ENCODE measurements around the gene PDE6G.
A peak's percentile ranks its signal among the peaks of the same experiment; 100 is the strongest.
"Not testable (repeated sequence)": the region's sequence is repeated elsewhere in the genome, so short reads cannot be mapped to it uniquely, and the experiment has no call there.

The PDE6G gene

DNA sequence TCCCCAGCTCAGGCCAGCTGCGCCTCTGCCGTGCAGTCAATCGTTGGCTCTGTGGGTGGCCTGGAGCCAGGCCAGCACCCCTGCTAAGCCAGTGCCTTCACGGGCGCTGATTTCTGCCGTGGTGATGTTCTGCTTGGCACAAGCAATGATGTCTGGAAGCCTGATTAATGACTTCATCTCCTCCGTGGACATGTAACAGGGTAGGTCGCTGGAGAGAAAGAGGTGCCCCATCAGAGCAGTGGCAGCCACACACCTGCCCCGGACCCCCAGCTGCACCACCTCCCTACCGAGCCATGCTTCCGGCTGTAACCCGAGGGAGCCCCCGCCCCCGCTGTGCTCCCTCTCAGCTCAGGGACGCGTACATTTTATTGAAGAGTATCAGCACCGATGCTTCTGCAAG lies 25.3 kb upstream of the PDE6G start:
- no peaks in the 10 kb centered on the region for H3K27me3 ChIP-seq (replicated peaks in 2 of 5; ENCODE audit: control insufficient read depth in 4 of 5, insufficient read depth in 5 of 5, low read length in 4 of 5)
- H3K9me3 ChIP-seq (ENCODE audit: control extremely low read depth in 1 of 5, control insufficient read depth in 4 of 5, insufficient read depth in 2 of 5, low read depth in 1 of 5, low read length in 4 of 5), result no peaks in the 10 kb centered on the region
- H3K36me3 ChIP-seq (ENCODE audit: control insufficient read depth in 4 of 4, insufficient read depth in 4 of 4, low read length in 3 of 4), result peaks cover 0 to 28% (median 15%) of the 10 kb centered on the region in 4 experiments
- H3K27ac ChIP-seq (ENCODE audit: insufficient read depth in 1 of 2, low read depth in 1 of 2, low read length in 2 of 2, poor library complexity in 1 of 2, severe bottlenecking in 2 of 2), result no peak overlapping the region
- peaks cover 9 to 26% (median 22%) of the 10 kb centered on the region in 4 experiments for H3K4me1 ChIP-seq (ENCODE audit: control extremely low read depth in 1 of 4, control insufficient read depth in 4 of 4, insufficient read depth in 4 of 4, low read length in 3 of 4)
- WGBS (ENCODE audit: insufficient coverage), result 96% methylated on average over 17 of the region's 17 CpGs
- ChIA-PET POLR2A (no interaction called here), CTCF (interaction anchor here (0.6 to 1.4 kb wide), 2 partner anchors 25 to 55 kb away, joined by 3 read pairs; partner anchors contain the start of gene PDE6G)
- H3K4me3 ChIP-seq (ENCODE audit: control insufficient read depth in 1 of 7, extremely low read depth in 1 of 7, insufficient read depth in 4 of 7, low read depth in 2 of 7, low read length in 6 of 7), result no peak overlapping the region
- DNase-seq, result no peak

DNA sequence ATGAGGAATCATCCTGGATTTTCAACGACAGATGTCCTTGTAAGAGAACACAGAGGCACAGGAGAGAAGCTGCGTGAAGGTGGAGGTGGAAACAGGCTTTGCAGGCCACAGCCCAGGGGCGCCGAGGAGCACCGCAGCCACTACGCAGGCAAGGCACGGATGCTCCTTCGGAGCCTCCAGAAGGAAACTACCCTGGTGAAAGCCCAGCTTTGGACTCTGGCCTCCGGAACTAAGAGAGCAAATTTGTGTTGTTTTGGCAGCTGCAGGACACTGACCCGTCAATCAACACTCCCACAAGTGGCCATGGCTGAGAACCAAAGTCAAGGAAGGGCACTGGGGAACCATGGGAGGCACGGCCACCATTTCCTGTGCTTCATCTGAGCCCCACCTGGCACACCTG lies 23.8 kb upstream of the PDE6G start:
- Histone ChIP-seq H3K27ac (ENCODE audit: insufficient read depth in 1 of 2, low read depth in 1 of 2, low read length in 2 of 2, poor library complexity in 1 of 2, severe bottlenecking in 2 of 2) (no peak overlapping the region), H3K4me3 (ENCODE audit: control insufficient read depth in 1 of 7, extremely low read depth in 1 of 7, insufficient read depth in 4 of 7, low read depth in 2 of 7, low read length in 6 of 7) (no peak overlapping the region), H3K36me3 (ENCODE audit: control insufficient read depth in 4 of 4, insufficient read depth in 4 of 4, low read length in 3 of 4) (peaks cover 3 to 17% (median 7%) of the 10 kb centered on the region in 4 experiments), H3K27me3 (replicated peaks in 2 of 5; ENCODE audit: control insufficient read depth in 4 of 5, insufficient read depth in 5 of 5, low read length in 4 of 5) (no peaks in the 10 kb centered on the region), H3K4me1 (ENCODE audit: control extremely low read depth in 1 of 4, control insufficient read depth in 4 of 4, insufficient read depth in 4 of 4, low read length in 3 of 4) (peaks cover 7 to 22% (median 19%) of the 10 kb centered on the region in 4 experiments), H3K9me3 (ENCODE audit: control extremely low read depth in 1 of 5, control insufficient read depth in 4 of 5, insufficient read depth in 2 of 5, low read depth in 1 of 5, low read length in 4 of 5) (no peaks in the 10 kb centered on the region)
- POLR2A ChIA-PET, result interaction anchor here (0.6 kb wide), 1 partner anchor 9 kb away, joined by 4 read pairs; no protein-coding TSS in a partner anchor
- WGBS (ENCODE audit: insufficient coverage), result 97% methylated on average over 11 of the region's 11 CpGs
- no peak for DNase-seq
- CTCF ChIA-PET, result no interaction called here

DNA sequence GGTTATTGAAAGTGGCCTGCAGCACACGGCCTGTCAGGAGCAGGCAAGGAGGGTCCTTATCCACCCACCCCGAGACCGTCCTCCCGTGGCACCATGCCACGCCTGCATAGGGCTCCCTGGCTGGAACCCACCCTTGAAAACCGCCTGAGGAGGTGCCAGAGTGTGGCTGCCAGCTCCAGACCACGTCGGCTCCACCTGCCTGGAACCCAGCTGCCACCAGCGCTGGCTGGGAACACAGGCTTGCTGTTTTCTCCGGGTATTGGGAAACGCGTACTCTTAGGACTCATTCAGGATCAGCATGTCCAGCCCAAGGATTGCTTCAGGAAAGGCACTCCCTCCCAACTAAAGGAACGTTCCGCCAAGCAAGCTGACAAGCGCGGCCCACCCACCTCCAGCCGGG lies 20.6 kb upstream of the PDE6G start:
- Histone ChIP-seq H3K36me3 (ENCODE audit: control insufficient read depth in 4 of 4, insufficient read depth in 4 of 4, low read length in 3 of 4) (peaks cover 9 to 40% (median 28%) of the 10 kb centered on the region in 4 experiments), H3K27me3 (replicated peaks in 2 of 5; ENCODE audit: control insufficient read depth in 4 of 5, insufficient read depth in 5 of 5, low read length in 4 of 5) (no peaks in the 10 kb centered on the region), H3K27ac (ENCODE audit: insufficient read depth in 1 of 2, low read depth in 1 of 2, low read length in 2 of 2, poor library complexity in 1 of 2, severe bottlenecking in 2 of 2) (no peak overlapping the region), H3K9me3 (ENCODE audit: control extremely low read depth in 1 of 5, control insufficient read depth in 4 of 5, insufficient read depth in 2 of 5, low read depth in 1 of 5, low read length in 4 of 5) (no peaks in the 10 kb centered on the region), H3K4me3 (ENCODE audit: control insufficient read depth in 1 of 7, extremely low read depth in 1 of 7, insufficient read depth in 4 of 7, low read depth in 2 of 7, low read length in 6 of 7) (no peak overlapping the region), H3K4me1 (ENCODE audit: control extremely low read depth in 1 of 4, control insufficient read depth in 4 of 4, insufficient read depth in 4 of 4, low read length in 3 of 4) (no peaks in the 10 kb centered on the region)
- no peak for DNase-seq
- ChIA-PET CTCF (interaction anchor here (0.7 to 3.1 kb wide), 7 partner anchors 12 to 38 kb away, joined by 3 to 19 read pairs (median 3); partner anchors contain the start of gene MRPL12), POLR2A (no interaction called here)
- WGBS (ENCODE audit: insufficient coverage), result 97% methylated on average over 16 of the region's 17 CpGs

DNA sequence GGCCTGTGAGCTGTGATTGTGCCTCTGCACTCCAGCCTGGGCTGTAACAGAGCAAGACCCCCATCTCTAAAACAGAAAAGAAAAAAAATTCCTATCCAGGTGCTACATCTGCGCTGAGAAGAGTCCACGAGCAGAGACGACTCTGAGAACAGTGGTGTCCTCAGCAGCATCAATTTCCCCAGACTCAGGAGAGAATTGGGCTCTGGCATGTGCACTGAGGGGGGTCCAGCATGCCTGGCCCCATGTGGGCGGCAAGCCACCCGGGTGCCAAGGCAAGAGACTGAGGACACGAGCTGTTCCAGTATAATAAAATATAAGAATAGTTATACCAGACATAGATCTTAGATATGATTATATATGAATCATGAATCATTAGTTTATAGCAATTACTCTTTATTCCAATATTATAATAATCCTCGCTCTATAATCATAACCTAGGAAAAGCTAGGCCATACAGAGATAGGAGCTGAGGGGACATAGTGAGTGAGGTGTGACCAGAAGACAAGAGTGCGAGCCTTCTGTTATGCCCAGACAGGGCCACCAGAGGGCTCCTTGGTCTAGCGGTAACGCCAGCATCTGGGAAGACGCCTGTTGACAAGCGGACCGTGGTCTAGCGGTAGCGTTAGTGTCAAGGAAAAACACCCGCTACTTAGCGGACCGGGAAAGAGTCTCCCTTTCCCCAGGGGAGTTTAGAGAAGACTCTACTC lies 19.3 kb upstream of the PDE6G start:
- POLR2A ChIA-PET, result interaction anchor here (1.2 kb wide), 1 partner anchor 10 kb away, joined by 3 read pairs; the partner anchor contains the start of genes CCDC137 and OXLD1
- DNase-seq, result peak in 2 of 3 donors; percentile 28 to 30
- 41% methylated on average over 9 of the region's 18 CpGs for WGBS (ENCODE audit: insufficient coverage)

DNA sequence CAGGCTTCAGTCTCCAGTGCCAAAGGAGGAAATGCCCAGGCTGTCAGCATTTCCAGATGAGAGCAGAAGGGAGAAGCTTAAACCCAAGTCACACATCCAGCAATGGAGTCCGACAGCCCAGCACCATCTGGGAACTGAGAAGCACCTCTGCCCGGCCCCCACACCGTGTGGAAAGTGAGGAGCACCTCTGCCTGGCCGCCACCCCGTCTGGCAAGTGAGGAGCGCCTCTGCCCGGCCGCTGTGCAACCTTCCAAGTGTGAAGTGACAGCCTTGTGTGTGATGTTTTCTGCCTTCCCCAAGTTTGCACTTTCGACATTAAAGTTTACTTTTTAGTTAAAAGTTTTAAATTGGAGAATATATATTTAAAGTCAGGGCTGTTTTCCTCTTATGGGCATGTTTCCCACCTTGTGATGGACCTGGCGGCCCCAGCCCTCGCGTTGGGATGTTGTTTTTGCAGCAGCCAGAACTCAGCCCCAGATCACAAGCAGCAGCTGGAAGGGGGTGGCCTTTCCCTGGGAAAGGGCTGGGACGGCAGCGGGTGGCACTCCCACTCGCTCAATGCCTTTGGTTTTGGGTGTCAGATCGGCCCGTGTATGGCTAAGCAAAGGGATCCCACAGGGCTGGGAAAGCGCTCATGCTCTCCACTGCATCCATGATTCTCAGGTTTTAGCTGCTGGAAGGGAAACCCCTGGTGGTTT lies 17.4 kb upstream of the PDE6G start:
- POLR2A ChIA-PET, result no interaction called here
- Histone ChIP-seq H3K27ac (ENCODE audit: insufficient read depth in 1 of 2, low read depth in 1 of 2, low read length in 2 of 2, poor library complexity in 1 of 2, severe bottlenecking in 2 of 2) (no peak overlapping the region), H3K9me3 (ENCODE audit: control extremely low read depth in 1 of 5, control insufficient read depth in 4 of 5, insufficient read depth in 2 of 5, low read depth in 1 of 5, low read length in 4 of 5) (no peaks in the 10 kb centered on the region), H3K4me1 (ENCODE audit: control extremely low read depth in 1 of 4, control insufficient read depth in 4 of 4, insufficient read depth in 4 of 4, low read length in 3 of 4) (no peaks in the 10 kb centered on the region), H3K4me3 (ENCODE audit: control insufficient read depth in 1 of 7, extremely low read depth in 1 of 7, insufficient read depth in 4 of 7, low read depth in 2 of 7, low read length in 6 of 7) (no peak overlapping the region), H3K27me3 (replicated peaks in 2 of 5; ENCODE audit: control insufficient read depth in 4 of 5, insufficient read depth in 5 of 5, low read length in 4 of 5) (no peaks in the 10 kb centered on the region), H3K36me3 (ENCODE audit: control insufficient read depth in 4 of 4, insufficient read depth in 4 of 4, low read length in 3 of 4) (peaks cover 7 to 52% (median 44%) of the 10 kb centered on the region in 4 experiments)
- CTCF ChIA-PET, result no interaction called here
- DNase-seq, result no peak
- WGBS (ENCODE audit: insufficient coverage), result 95% methylated on average over 15 of the region's 18 CpGs

More for the DNA sequence above, 19.3 kb upstream of the PDE6G start:
- not testable (repeated sequence) for H3K27ac ChIP-seq (ENCODE audit: insufficient read depth in 1 of 2, low read depth in 1 of 2, low read length in 2 of 2, poor library complexity in 1 of 2, severe bottlenecking in 2 of 2); H3K4me3 ChIP-seq (ENCODE audit: control insufficient read depth in 1 of 7, extremely low read depth in 1 of 7, insufficient read depth in 4 of 7, low read depth in 2 of 7, low read length in 6 of 7); H3K4me1 ChIP-seq (ENCODE audit: control extremely low read depth in 1 of 4, control insufficient read depth in 4 of 4, insufficient read depth in 4 of 4, low read length in 3 of 4); H3K27me3 ChIP-seq (replicated peaks in 2 of 5; ENCODE audit: control insufficient read depth in 4 of 5, insufficient read depth in 5 of 5, low read length in 4 of 5); H3K9me3 ChIP-seq (ENCODE audit: control extremely low read depth in 1 of 5, control insufficient read depth in 4 of 5, insufficient read depth in 2 of 5, low read depth in 1 of 5, low read length in 4 of 5)
- CTCF ChIA-PET, result interaction anchor here (1.1 to 3.1 kb wide), 7 partner anchors 9 to 94 kb away, joined by 3 to 19 read pairs (median 5); partner anchors contain the start of gene MRPL12
- peaks cover 5 to 45% (median 34%) of the 10 kb centered on the region in 4 experiments for H3K36me3 ChIP-seq (ENCODE audit: control insufficient read depth in 4 of 4, insufficient read depth in 4 of 4, low read length in 3 of 4)

DNA sequence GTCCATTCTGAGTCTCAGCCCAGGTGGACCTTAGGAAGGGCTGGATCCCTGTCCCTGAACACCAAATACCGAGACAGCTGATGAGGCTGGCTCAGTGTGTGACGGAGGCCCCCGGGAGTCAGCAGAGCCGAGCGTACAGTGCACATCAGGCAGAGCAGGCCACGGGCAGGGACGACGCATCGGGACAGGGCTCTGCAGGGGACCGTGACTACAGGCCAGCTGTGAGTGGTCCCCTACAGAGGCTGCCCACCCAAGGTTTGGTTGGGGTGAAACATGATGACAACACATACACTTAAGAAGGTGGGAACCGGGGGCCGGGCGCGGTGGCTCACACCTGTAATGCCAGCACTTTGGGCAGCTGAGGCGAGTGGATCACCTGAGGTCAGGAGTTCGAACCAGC lies 16.6 kb upstream of the PDE6G start:
- ChIA-PET POLR2A (no interaction called here), CTCF (interaction anchor here (0.8 to 0.9 kb wide), 2 partner anchors 10 to 181 kb away, joined by 3 read pairs; partner anchors contain the start of genes ARL16 and HGS)
- peaks cover 0 to 5% (median 1%) of the 10 kb centered on the region in 4 experiments for H3K4me1 ChIP-seq (ENCODE audit: control extremely low read depth in 1 of 4, control insufficient read depth in 4 of 4, insufficient read depth in 4 of 4, low read length in 3 of 4)
- WGBS (ENCODE audit: insufficient coverage), result 99% methylated on average over 16 of the region's 16 CpGs
- no peaks in the 10 kb centered on the region for H3K9me3 ChIP-seq (ENCODE audit: control extremely low read depth in 1 of 5, control insufficient read depth in 4 of 5, insufficient read depth in 2 of 5, low read depth in 1 of 5, low read length in 4 of 5)
- DNase-seq, result no peak
- no peaks in the 10 kb centered on the region for H3K27me3 ChIP-seq (replicated peaks in 2 of 5; ENCODE audit: control insufficient read depth in 4 of 5, insufficient read depth in 5 of 5, low read length in 4 of 5)
- H3K36me3 ChIP-seq (ENCODE audit: control insufficient read depth in 4 of 4, insufficient read depth in 4 of 4, low read length in 3 of 4), result peaks cover 7 to 59% (median 47%) of the 10 kb centered on the region in 4 experiments
- H3K4me3 ChIP-seq (ENCODE audit: control insufficient read depth in 1 of 7, extremely low read depth in 1 of 7, insufficient read depth in 4 of 7, low read depth in 2 of 7, low read length in 6 of 7), result no peak overlapping the region
- no peak overlapping the region for H3K27ac ChIP-seq (ENCODE audit: insufficient read depth in 1 of 2, low read depth in 1 of 2, low read length in 2 of 2, poor library complexity in 1 of 2, severe bottlenecking in 2 of 2)

DNA sequence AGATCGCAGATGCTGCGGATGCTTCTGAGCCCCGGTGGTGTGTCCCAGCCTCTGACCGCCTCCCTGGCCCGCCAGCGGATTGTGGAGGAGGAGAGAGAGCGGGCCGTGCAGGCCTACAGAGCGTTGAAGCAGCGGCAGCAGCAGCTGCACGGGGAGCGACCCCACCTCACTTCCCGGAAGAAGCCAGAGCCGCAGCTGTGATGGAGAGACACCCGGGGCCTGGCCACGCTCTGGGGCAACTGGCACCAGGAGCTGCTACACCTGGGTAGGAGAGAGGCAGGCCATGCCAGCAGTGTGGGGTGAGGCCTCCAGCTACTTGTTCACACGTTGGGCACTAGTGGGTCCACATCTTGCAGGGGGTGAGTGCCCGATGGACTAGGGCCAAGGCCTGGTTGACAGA lies 16.2 kb upstream of the PDE6G start:
- Histone ChIP-seq H3K4me1 (ENCODE audit: control extremely low read depth in 1 of 4, control insufficient read depth in 4 of 4, insufficient read depth in 4 of 4, low read length in 3 of 4) (peaks cover 0 to 10% (median 5%) of the 10 kb centered on the region in 4 experiments), H3K36me3 (ENCODE audit: control insufficient read depth in 4 of 4, insufficient read depth in 4 of 4, low read length in 3 of 4) (peaks cover 7 to 61% (median 48%) of the 10 kb centered on the region in 4 experiments), H3K9me3 (ENCODE audit: control extremely low read depth in 1 of 5, control insufficient read depth in 4 of 5, insufficient read depth in 2 of 5, low read depth in 1 of 5, low read length in 4 of 5) (no peaks in the 10 kb centered on the region), H3K27me3 (replicated peaks in 2 of 5; ENCODE audit: control insufficient read depth in 4 of 5, insufficient read depth in 5 of 5, low read length in 4 of 5) (no peaks in the 10 kb centered on the region), H3K4me3 (ENCODE audit: control insufficient read depth in 1 of 7, extremely low read depth in 1 of 7, insufficient read depth in 4 of 7, low read depth in 2 of 7, low read length in 6 of 7) (no peak overlapping the region), H3K27ac (ENCODE audit: insufficient read depth in 1 of 2, low read depth in 1 of 2, low read length in 2 of 2, poor library complexity in 1 of 2, severe bottlenecking in 2 of 2) (no peak overlapping the region)
- CTCF ChIA-PET, result interaction anchor here (0.8 to 0.9 kb wide), 2 partner anchors 11 to 182 kb away, joined by 3 read pairs; partner anchors contain the start of genes ARL16 and HGS
- no peak for DNase-seq
- POLR2A ChIA-PET, result no interaction called here
- WGBS (ENCODE audit: insufficient coverage), result 98% methylated on average over 11 of the region's 18 CpGs
